Gastroesophageal sphincter (tissue), 4 donors: ENCODE measurements around the gene KATNAL1. TPM values are rescaled to one million over a fixed set of nuclear protein-coding genes. Genes with fewer than 3 reads are reported as not detected.

Source experiments
- ATAC-seq: fragments of 150-250 bp; one replicate; pipeline ENCODE4 v1.9.1; 2016; ENCODE audit warnings: mild to moderate bottlenecking, moderate library complexity
- H3K27ac ChIP-seq, 4 donors: fragments of 200-600 bp; sonication (generic) in 3 of 4; 1 replicate in 3 of 4; 2 replicates in 1 of 4; pipeline ENCODE4 v1.5.1; 2016 to 2019
- H3K27me3 ChIP-seq: fragments of 200-600 bp; sonication (generic); one replicate; pipeline ENCODE4 v1.5.1; 2019
- H3K36me3 ChIP-seq, 2 donors: fragments of 200-600 bp; sonication (generic); one replicate each; pipeline ENCODE4 v1.5.1; 2019; ENCODE audit warnings: control low read depth in 1 of 2
- H3K4me1 ChIP-seq, 3 donors: fragments of 200-600 bp; sonication (generic); 1 replicate in 2 of 3; 2 replicates in 1 of 3; pipeline ENCODE4 v1.5.1; 2016 to 2019; ENCODE audit warnings: control low read depth in 2 of 3
- H3K4me3 ChIP-seq, 2 donors: fragments of 200-600 bp; sonication (generic); one replicate each; pipeline ENCODE4 v1.5.1; 2019; ENCODE audit warnings: mild to moderate bottlenecking in 1 of 2, moderate library complexity in 1 of 2
- H3K9me3 ChIP-seq, 3 donors: fragments of 200-600 bp; sonication (generic); one replicate each; pipeline ENCODE4 v1.5.1; 2017 to 2019; ENCODE audit warnings: control low read depth in 2 of 3
- EP300 ChIP-seq: sonication (generic); formaldehyde crosslinking; IDR thresholded peaks from one replicate; pipeline ENCODE4 v1.6.1; 2017; ENCODE audit warnings: antibody characterized with exemption, mild to moderate bottlenecking
- POLR2A ChIP-seq, 2 donors: fragments of 450-650 bp; IDR thresholded peaks; one replicate each; pipeline ENCODE4 v1.6.1; 2017; ENCODE audit warnings: antibody characterized with exemption in 2 of 2, mild to moderate bottlenecking in 2 of 2, moderate library complexity in 1 of 2
- POLR2AphosphoS5 ChIP-seq: sonication (generic); formaldehyde crosslinking; IDR thresholded peaks from one replicate; pipeline ENCODE4 v1.6.1; 2017; ENCODE audit warnings: antibody characterized with exemption
- WGBS, 2 donors: methylation state at CpG; one replicate each; pipeline ENCODE4 v1.1.5; 2018; ENCODE audit warnings: low coverage in 1 of 2; 5-methylcytosine and 5-hydroxymethylcytosine counted together
- total RNA-seq, 4 donors: library from RNA; depleted of rRNA; stranded (reverse); fragments of >200 nt; gene quantifications; one replicate each; pipeline ENCODE4 v1.1.0, GENCODE V29; 2016
- TF ChIP-seq, protein P1 (sequence below), 4 experiments: fragments of 200-600 bp in 2 of 4; fragments of 450-650 bp in 2 of 4; sonication (generic) in 1 of 4; IDR thresholded peaks; one replicate each; pipeline ENCODE4 v1.5.1; 2017 to 2019; ENCODE audit warnings: antibody characterized with exemption in 4 of 4, mild to moderate bottlenecking in 2 of 4, moderate library complexity in 2 of 4

KATNAL1 gene
- total RNA-seq, 4 donors from 2014 or later = 29.5 to 55.0 (median 42.9) TPM

DNA sequence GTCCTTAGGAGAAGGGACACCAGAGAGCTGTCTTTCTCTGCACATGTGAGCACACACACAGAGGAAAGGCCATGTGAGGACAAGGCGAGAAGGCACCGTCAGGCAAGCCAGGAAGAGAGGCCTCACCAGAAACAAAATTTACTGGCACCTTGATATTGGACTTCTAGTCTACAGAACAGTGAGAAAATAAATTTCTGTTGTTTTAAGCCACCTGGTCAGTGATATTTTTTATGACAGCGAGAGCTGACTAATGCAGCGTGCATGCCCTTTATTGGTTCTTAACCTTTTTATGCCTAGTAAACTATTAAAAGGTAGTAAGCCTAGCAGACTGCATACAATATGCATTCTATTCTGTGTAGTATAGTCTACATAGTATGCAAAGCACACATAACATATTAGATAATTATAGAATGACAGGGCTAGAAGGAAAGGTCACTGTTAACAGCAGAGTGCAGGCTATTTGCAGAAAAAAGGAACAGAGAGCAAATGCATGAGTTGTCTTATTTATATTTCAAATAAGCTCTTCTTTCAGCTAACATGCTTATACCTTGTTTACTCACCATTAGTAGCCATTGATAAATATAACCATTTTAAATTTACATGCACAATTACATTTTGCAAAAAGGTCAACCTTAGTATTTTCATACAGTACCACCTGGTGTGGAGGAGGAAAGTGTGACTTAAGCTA is 25.2 kb upstream of the KATNAL1 start:
- WGBS, 2 donors = 80 to 81% methylated on average over 1 to 4 of the region's 4 CpGs
- Histone ChIP-seq H3K4me1 (peaks cover 0 to 17% (median 4%) of the 10 kb centered on the region in 3 donors), H3K9me3 (no peaks in the 10 kb centered on the region), H3K36me3 (no peaks in the 10 kb centered on the region), H3K4me3 (no peak overlapping the region), H3K27me3 (no peaks in the 10 kb centered on the region), H3K27ac (peak overlapping the region in 2 of 4 donors; percentile 20 to 45)
- TF ChIP-seq, protein P1, sequence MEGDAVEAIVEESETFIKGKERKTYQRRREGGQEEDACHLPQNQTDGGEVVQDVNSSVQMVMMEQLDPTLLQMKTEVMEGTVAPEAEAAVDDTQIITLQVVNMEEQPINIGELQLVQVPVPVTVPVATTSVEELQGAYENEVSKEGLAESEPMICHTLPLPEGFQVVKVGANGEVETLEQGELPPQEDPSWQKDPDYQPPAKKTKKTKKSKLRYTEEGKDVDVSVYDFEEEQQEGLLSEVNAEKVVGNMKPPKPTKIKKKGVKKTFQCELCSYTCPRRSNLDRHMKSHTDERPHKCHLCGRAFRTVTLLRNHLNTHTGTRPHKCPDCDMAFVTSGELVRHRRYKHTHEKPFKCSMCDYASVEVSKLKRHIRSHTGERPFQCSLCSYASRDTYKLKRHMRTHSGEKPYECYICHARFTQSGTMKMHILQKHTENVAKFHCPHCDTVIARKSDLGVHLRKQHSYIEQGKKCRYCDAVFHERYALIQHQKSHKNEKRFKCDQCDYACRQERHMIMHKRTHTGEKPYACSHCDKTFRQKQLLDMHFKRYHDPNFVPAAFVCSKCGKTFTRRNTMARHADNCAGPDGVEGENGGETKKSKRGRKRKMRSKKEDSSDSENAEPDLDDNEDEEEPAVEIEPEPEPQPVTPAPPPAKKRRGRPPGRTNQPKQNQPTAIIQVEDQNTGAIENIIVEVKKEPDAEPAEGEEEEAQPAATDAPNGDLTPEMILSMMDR (IDR thresholded peaks at IDR 0.05) = no peak
- TF ChIP-seq POLR2AphosphoS5 = no peak
- TF ChIP-seq POLR2A (IDR thresholded peaks at IDR 0.05) = no peak
- TF ChIP-seq EP300 = no peak
- no peak for ATAC-seq

DNA sequence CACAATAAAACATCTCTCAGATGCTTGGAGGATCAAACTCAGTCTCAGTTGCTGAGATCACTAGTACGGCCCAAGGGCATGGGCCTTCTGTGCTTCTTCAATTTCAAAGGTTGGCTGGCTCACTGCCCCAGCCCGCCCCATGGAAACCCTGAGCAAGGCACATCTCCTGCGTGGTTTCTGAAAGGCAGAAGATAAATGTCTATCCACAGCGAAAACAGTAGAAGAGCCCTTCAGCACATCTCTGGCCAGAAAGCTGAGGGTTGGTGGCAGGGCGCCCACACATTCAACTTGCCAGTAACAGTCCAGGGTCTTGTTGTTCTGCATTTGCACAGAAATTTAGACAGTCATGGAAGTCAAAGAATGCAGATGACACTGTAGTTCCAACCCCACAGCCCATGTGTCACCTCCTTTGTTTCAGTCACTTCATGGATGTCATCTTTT is 24.0 kb upstream of the KATNAL1 start:
- Histone ChIP-seq H3K27me3 (no peaks in the 10 kb centered on the region), H3K36me3 (no peaks in the 10 kb centered on the region), H3K4me3 (no peak overlapping the region), H3K9me3 (no peaks in the 10 kb centered on the region), H3K27ac (peak overlapping the region in 3 of 4 donors; percentile 29 to 48 (median 45)), H3K4me1 (peaks cover 0 to 17% (median 4%) of the 10 kb centered on the region in 3 donors)
- no peak for TF ChIP-seq EP300
- TF ChIP-seq, protein P1 (IDR thresholded peaks at IDR 0.05) = no peak
- ATAC-seq = peak; percentile 67
- 20 to 64% methylated on average over 1 to 5 of the region's 5 CpGs for WGBS, 2 donors

DNA sequence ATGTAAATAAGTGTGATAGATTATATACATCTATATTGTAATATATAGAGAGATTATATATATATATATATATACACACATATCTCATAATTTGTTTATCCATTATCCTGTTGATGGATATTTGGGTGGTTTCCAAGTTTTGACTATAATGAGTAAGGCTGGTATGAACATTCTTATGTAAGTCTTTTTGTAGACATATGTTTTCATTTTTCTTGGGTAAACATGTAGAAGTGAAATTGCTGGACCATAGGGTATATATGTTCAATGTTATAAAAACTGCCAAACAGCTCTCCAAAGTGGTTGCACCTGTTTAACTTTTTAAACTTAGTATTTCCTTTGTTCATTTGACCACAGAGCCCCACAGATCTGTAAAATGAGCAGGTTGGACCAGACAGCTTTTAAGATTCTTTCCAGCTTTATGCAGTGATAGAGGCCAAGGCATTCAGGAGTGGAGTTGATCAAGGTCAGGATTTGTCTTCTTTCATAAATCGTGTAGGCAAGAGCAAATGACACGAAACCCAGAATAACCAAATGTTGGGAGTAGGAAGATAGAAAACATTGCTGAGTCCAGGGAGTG is 21.7 kb upstream of the KATNAL1 start:
- WGBS, 2 donors = 61% methylated on average over 2 of the region's 2 CpGs; no CpG with 5 or more reads in 1 of the 2 donors
- Histone ChIP-seq H3K27me3 (no peaks in the 10 kb centered on the region), H3K27ac (no peak overlapping the region), H3K9me3 (no peaks in the 10 kb centered on the region), H3K4me3 (no peak overlapping the region), H3K4me1 (peaks cover 0 to 17% (median 4%) of the 10 kb centered on the region in 3 donors), H3K36me3 (no peaks in the 10 kb centered on the region)
- TF ChIP-seq POLR2A (IDR thresholded peaks at IDR 0.05) (no peak), EP300 (no peak), POLR2AphosphoS5 (no peak)
- TF ChIP-seq, protein P1 (IDR thresholded peaks at IDR 0.05) = no peak
- ATAC-seq = no peak

DNA sequence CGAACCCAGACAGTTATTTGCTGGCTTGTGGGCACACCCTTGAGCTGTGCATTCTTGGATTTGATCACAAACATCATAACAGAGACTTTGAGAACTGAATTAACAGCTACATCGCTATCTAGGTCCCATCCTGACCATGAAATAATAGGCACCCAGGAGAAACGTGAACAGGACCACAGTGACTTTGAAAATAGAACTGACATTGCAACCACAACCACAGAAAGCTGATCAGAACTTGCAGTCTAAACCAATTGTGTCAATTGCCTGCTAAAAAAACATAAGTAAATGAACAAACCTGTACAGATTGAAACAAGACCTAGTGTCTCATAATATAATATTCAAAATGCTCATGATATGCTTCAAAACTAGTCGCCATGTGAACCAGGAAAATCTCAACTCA is 18.3 kb upstream of the KATNAL1 start:
- H3K4me3 ChIP-seq = no peak overlapping the region
- H3K36me3 ChIP-seq = no peaks in the 10 kb centered on the region
- H3K4me1 ChIP-seq = no peaks in the 10 kb centered on the region
- H3K9me3 ChIP-seq = no peaks in the 10 kb centered on the region
- WGBS, 2 donors = 81 to 94% methylated on average over 2 to 4 of the region's 4 CpGs
- TF ChIP-seq, protein P1 (IDR thresholded peaks at IDR 0.05) = no peak
- TF ChIP-seq POLR2A (IDR thresholded peaks at IDR 0.05) (no peak), EP300 (no peak), POLR2AphosphoS5 (no peak)
- no peak overlapping the region for H3K27ac ChIP-seq
- H3K27me3 ChIP-seq = no peaks in the 10 kb centered on the region
- no peak for ATAC-seq

DNA sequence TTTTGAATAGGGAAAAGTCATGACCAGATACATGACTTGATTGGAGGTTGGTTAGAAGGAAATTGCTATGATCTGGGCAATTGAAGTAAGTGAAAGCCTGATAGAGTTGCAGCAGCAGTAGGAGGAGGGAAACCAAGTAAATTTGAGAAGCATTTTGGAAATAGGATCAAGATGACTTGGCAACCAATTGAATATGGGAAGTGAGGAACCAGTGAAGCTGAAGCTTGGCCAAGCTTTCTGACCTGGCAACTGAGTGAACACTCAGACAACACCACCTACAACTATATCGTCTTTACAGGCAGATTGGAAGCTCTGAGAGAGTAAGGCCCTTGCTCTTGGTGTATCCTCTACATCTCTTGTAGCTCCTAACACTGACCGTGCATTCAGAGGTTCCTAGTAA is 16.2 kb upstream of the KATNAL1 start:
- ATAC-seq = no peak
- 63 to 83% methylated on average over 2 of the region's 2 CpGs for WGBS, 2 donors
- Histone ChIP-seq H3K27ac (no peak overlapping the region), H3K27me3 (no peaks in the 10 kb centered on the region), H3K4me3 (no peak overlapping the region), H3K4me1 (peaks cover 0 to 6% (median 0%) of the 10 kb centered on the region in 3 donors), H3K36me3 (no peaks in the 10 kb centered on the region), H3K9me3 (no peaks in the 10 kb centered on the region)
- no peak for TF ChIP-seq POLR2AphosphoS5
- TF ChIP-seq POLR2A (IDR thresholded peaks at IDR 0.05) = no peak
- TF ChIP-seq, protein P1 (IDR thresholded peaks at IDR 0.05) = no peak
- no peak for TF ChIP-seq EP300
